MG63 (cell line): ENCODE measurements around the gene CYGB. TPM values are rescaled to one million over a fixed set of nuclear protein-coding genes. Genes with fewer than 3 reads are reported as not detected.
A peak's percentile ranks its signal among the peaks of the same experiment; 100 is the strongest.
"Not testable (repeated sequence)": the region's sequence is repeated elsewhere in the genome, so short reads cannot be mapped to it uniquely, and the experiment has no call there.

Experiments
- DNase-seq: peaks from one replicate; pipeline ENCODE4 v3.0.0-alpha.2; 2020
- H3K27me3 ChIP-seq: fragments of 250-450 bp; sonication (Bioruptor Pico); 2 replicates; pipeline ENCODE4 v1.5.1; 2020; ENCODE audit warnings: mild to moderate bottlenecking, moderate library complexity
- H3K36me3 ChIP-seq: fragments of 250-450 bp; sonication (Bioruptor Pico); 2 replicates; pipeline ENCODE4 v1.5.1; 2020; ENCODE audit warnings: mild to moderate bottlenecking, moderate library complexity
- H3K4me3 ChIP-seq: fragments of 250-450 bp; sonication (Bioruptor Pico); 2 replicates; pipeline ENCODE4 v1.5.1; 2020; ENCODE audit warnings: mild to moderate bottlenecking, moderate library complexity
- H3K9me3 ChIP-seq: fragments of 250-450 bp; sonication (Bioruptor Pico); 2 replicates; pipeline ENCODE4 v1.5.1; 2020; ENCODE audit warnings: mild to moderate bottlenecking, moderate library complexity
- total RNA-seq: library from RNA; depleted of rRNA; stranded (reverse); fragments of >200 nt; shearing (Covaris generic); gene quantifications from 2 replicates; pipeline ENCODE4 v1.2.3, GENCODE V29; 2014; ENCODE audit warnings: low replicate concordance

The CYGB gene
- total RNA-seq, 1 experiment from 2014 or later, result 14.0 TPM

GRCh38 chr17:76535788-76536510 is 1.6 kb downstream of the CYGB start:
- peak overlapping the region; percentile 37 for H3K4me3 ChIP-seq
- no peaks in the 10 kb centered on the region for H3K27me3 ChIP-seq
- DNase-seq, result no peak
- peaks cover 18% of the 10 kb centered on the region; the same call in 1 of the 2 replicates for H3K36me3 ChIP-seq
- no peaks in the 10 kb centered on the region for H3K9me3 ChIP-seq

- H3K9me3 ChIP-seq, result no peaks in the 10 kb centered on the region
- no peak for DNase-seq
- peaks cover 18% of the 10 kb centered on the region; the same call in 1 of the 2 replicates for H3K36me3 ChIP-seq
- H3K4me3 ChIP-seq, result no peak overlapping the region
- H3K27me3 ChIP-seq, result no peaks in the 10 kb centered on the region
Measured at GRCh38 chr17:76534831-76535732, 2.4 kb downstream of the CYGB start.

- not testable (repeated sequence) for DNase-seq, H3K9me3 ChIP-seq, H3K27me3 ChIP-seq, H3K4me3 ChIP-seq
- peaks cover 18% of the 10 kb centered on the region; the same call in 1 of the 2 replicates for H3K36me3 ChIP-seq
Measured at GRCh38 chr17:76533640-76534359, 3.7 kb downstream of the CYGB start.

- H3K9me3 ChIP-seq, result no peaks in the 10 kb centered on the region
- H3K4me3 ChIP-seq, result no peak overlapping the region
- H3K36me3 ChIP-seq, result peaks cover 20% of the 10 kb centered on the region; the same call in 1 of the 2 replicates
- no peak for DNase-seq
- H3K27me3 ChIP-seq, result no peaks in the 10 kb centered on the region
Measured at GRCh38 chr17:76532072-76532651, 5.3 kb downstream of the CYGB start.

- Histone ChIP-seq H3K27me3 (no peaks in the 10 kb centered on the region), H3K4me3 (no peak overlapping the region), H3K36me3 (peaks cover 20% of the 10 kb centered on the region; the same call in 1 of the 2 replicates), H3K9me3 (no peaks in the 10 kb centered on the region)
- no peak for DNase-seq
Measured at GRCh38 chr17:76531486-76532038, 5.9 kb downstream of the CYGB start.

- no peak overlapping the region for H3K4me3 ChIP-seq
- H3K9me3 ChIP-seq, result no peaks in the 10 kb centered on the region
- no peaks in the 10 kb centered on the region for H3K27me3 ChIP-seq
- peaks cover 20% of the 10 kb centered on the region; the same call in 1 of the 2 replicates for H3K36me3 ChIP-seq
- DNase-seq, result no peak
Measured at GRCh38 chr17:76530811-76531485, 6.6 kb downstream of the CYGB start.

- Histone ChIP-seq H3K36me3 (peaks cover 17% of the 10 kb centered on the region; the same call in 1 of the 2 replicates), H3K4me3 (peak overlapping the region; percentile 3; the same call in 1 of the 2 replicates), H3K27me3 (no peaks in the 10 kb centered on the region), H3K9me3 (no peaks in the 10 kb centered on the region)
- peak; percentile 92 for DNase-seq
Measured at GRCh38 chr17:76530095-76530723, 7.3 kb downstream of the CYGB start.

- H3K27me3 ChIP-seq, result no peaks in the 10 kb centered on the region
- H3K4me3 ChIP-seq, result no peak overlapping the region; the same call in 1 of the 2 replicates
- no peaks in the 10 kb centered on the region for H3K9me3 ChIP-seq
- H3K36me3 ChIP-seq, result peaks cover 14% of the 10 kb centered on the region; the same call in 1 of the 2 replicates
- DNase-seq, result peak; percentile 99
Measured at GRCh38 chr17:76529224-76530094, 8.1 kb downstream of the CYGB start.

GRCh38 chr17:76528528-76529223 is 8.8 kb downstream of the CYGB start:
- Histone ChIP-seq H3K36me3 (peaks cover 14% of the 10 kb centered on the region; the same call in 1 of the 2 replicates), H3K4me3 (no peak overlapping the region), H3K9me3 (no peaks in the 10 kb centered on the region), H3K27me3 (no peaks in the 10 kb centered on the region)
- DNase-seq, result peak; percentile 62

- no peaks in the 10 kb centered on the region for H3K27me3 ChIP-seq
- no peak for DNase-seq
- peaks cover 14% of the 10 kb centered on the region; the same call in 1 of the 2 replicates for H3K36me3 ChIP-seq
- no peaks in the 10 kb centered on the region for H3K9me3 ChIP-seq
- no peak overlapping the region for H3K4me3 ChIP-seq
Measured at GRCh38 chr17:76528156-76528527, 9.4 kb downstream of the CYGB start.

GRCh38 chr17:76527430-76528111 is 9.9 kb downstream of the CYGB start:
- Histone ChIP-seq H3K27me3 (no peaks in the 10 kb centered on the region), H3K9me3 (no peaks in the 10 kb centered on the region), H3K36me3 (peaks cover 10% of the 10 kb centered on the region; the same call in 1 of the 2 replicates), H3K4me3 (no peak overlapping the region)
- DNase-seq, result peak; percentile 60

- not testable (repeated sequence) for H3K4me3 ChIP-seq, H3K27me3 ChIP-seq, H3K9me3 ChIP-seq, DNase-seq, H3K36me3 ChIP-seq
Measured at GRCh38 chr17:76527016-76527415, 10.5 kb downstream of the CYGB start.

GRCh38 chr17:76525513-76525833 is 12.0 kb downstream of the CYGB start:
- H3K36me3 ChIP-seq, H3K9me3 ChIP-seq, H3K27me3 ChIP-seq, DNase-seq, H3K4me3 ChIP-seq: not testable (repeated sequence)
